HL-60 (cell line): ENCODE measurements around the gene TRIP11.

ENCODE experiments used
- DNase-seq, 2 experiments: peaks; one replicate each; pipeline ENCODE4 v3.0.0-alpha.2; 2010 to 2020; ENCODE audit warnings: low read depth in 1 of 2, low spot score in 1 of 2
- H3K27ac ChIP-seq: fragments of 250-450 bp; sonication (Bioruptor Pico); replicated peaks from 2 replicates; pipeline ENCODE4 v1.5.1; 2020; ENCODE audit warnings: mild to moderate bottlenecking, moderate library complexity
- H3K27me3 ChIP-seq: fragments of 250-450 bp; sonication (Bioruptor Pico); 2 replicates; pipeline ENCODE4 v1.5.1; 2021; ENCODE audit warnings: mild to moderate bottlenecking, moderate library complexity; ENCODE audit not compliant: insufficient read depth, poor library complexity, severe bottlenecking
- H3K4me3 ChIP-seq: replicated peaks from 2 replicates; pipeline ENCODE4 v1.5.1; 2011; ENCODE audit warnings: mild to moderate bottlenecking, control low read depth, low read length; ENCODE audit not compliant: insufficient read depth
- GABPA ChIP-seq: IDR thresholded peaks from 2 replicates; pipeline ENCODE4 v1.6.1; 2012; ENCODE audit warnings: low read depth
- POLR2AphosphoS5 ChIP-seq: IDR thresholded peaks from 2 replicates; pipeline ENCODE4 v1.6.1; 2012; ENCODE audit warnings: low read depth
- SPI1 ChIP-seq: IDR thresholded peaks from 2 replicates; pipeline ENCODE4 v1.6.1; 2012; ENCODE audit warnings: low read depth, mild to moderate bottlenecking, borderline replicate concordance
- TF ChIP-seq, protein P1 (sequence below): IDR thresholded peaks from 2 replicates; pipeline ENCODE4 v1.6.1; 2012; ENCODE audit warnings: low read depth; ENCODE audit not compliant: insufficient replicate concordance
- TF ChIP-seq, protein P2 (sequence below): IDR thresholded peaks from one replicate; pipeline ENCODE4 v1.5.1; 2011; ENCODE audit warnings: low read length, control low read depth, inconsistent platforms; ENCODE audit not compliant: insufficient read depth

TRIP11 gene

DNA sequence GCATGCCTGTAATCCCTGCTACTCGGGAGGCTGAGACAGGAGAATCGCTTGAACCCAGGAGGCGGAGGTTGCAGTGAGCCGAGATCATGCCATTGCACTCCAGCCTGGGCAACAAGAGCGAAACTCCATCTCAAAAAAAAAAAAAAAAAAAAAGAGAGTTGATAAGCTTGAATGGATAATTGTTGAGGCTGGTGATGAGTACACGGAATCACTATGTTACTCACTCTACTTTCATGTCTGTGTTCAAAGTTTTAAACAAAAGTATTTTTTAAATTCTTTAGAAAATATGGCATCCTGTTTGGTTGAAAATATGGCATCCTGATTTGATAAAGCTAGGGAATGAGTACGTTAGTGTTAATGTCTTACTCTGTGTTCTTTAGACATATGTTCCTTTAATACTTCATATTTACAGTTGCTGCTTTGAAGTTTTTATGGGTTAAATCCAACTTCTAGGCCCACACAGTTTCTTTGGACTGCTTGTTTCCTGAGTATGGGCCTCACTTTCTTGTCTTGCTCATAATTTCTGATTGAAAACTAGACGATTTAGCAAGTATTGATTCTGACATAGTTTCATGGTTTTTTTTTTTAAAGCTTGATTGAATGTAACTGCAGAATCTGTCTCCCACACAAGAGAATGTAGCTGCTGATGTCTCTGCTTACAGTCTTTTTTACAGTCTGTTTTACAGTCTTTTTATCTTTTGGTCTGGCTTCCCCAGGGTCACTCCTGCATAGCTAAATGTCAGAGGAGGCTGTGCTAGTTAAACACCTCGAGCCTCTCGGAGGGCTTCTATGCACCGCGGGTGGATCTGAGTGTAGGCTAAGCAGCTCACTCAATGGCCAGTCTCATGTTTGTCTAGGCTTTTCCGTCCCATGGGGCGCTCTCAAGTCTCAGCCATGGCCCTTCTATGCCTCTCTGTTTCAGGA, 78.3 kb downstream of the TRIP11 start:
- no peak for DNase-seq
- TF ChIP-seq SPI1 (no peak), GABPA (no peak), POLR2AphosphoS5 (no peak)
- TF ChIP-seq, protein P1, sequence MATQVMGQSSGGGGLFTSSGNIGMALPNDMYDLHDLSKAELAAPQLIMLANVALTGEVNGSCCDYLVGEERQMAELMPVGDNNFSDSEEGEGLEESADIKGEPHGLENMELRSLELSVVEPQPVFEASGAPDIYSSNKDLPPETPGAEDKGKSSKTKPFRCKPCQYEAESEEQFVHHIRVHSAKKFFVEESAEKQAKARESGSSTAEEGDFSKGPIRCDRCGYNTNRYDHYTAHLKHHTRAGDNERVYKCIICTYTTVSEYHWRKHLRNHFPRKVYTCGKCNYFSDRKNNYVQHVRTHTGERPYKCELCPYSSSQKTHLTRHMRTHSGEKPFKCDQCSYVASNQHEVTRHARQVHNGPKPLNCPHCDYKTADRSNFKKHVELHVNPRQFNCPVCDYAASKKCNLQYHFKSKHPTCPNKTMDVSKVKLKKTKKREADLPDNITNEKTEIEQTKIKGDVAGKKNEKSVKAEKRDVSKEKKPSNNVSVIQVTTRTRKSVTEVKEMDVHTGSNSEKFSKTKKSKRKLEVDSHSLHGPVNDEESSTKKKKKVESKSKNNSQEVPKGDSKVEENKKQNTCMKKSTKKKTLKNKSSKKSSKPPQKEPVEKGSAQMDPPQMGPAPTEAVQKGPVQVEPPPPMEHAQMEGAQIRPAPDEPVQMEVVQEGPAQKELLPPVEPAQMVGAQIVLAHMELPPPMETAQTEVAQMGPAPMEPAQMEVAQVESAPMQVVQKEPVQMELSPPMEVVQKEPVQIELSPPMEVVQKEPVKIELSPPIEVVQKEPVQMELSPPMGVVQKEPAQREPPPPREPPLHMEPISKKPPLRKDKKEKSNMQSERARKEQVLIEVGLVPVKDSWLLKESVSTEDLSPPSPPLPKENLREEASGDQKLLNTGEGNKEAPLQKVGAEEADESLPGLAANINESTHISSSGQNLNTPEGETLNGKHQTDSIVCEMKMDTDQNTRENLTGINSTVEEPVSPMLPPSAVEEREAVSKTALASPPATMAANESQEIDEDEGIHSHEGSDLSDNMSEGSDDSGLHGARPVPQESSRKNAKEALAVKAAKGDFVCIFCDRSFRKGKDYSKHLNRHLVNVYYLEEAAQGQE, result no peak
- TF ChIP-seq, protein P2, sequence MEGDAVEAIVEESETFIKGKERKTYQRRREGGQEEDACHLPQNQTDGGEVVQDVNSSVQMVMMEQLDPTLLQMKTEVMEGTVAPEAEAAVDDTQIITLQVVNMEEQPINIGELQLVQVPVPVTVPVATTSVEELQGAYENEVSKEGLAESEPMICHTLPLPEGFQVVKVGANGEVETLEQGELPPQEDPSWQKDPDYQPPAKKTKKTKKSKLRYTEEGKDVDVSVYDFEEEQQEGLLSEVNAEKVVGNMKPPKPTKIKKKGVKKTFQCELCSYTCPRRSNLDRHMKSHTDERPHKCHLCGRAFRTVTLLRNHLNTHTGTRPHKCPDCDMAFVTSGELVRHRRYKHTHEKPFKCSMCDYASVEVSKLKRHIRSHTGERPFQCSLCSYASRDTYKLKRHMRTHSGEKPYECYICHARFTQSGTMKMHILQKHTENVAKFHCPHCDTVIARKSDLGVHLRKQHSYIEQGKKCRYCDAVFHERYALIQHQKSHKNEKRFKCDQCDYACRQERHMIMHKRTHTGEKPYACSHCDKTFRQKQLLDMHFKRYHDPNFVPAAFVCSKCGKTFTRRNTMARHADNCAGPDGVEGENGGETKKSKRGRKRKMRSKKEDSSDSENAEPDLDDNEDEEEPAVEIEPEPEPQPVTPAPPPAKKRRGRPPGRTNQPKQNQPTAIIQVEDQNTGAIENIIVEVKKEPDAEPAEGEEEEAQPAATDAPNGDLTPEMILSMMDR, result no peak
- Histone ChIP-seq H3K27me3 (no peaks in the 10 kb centered on the region), H3K4me3 (no peak overlapping the region), H3K27ac (no peak overlapping the region)

DNA sequence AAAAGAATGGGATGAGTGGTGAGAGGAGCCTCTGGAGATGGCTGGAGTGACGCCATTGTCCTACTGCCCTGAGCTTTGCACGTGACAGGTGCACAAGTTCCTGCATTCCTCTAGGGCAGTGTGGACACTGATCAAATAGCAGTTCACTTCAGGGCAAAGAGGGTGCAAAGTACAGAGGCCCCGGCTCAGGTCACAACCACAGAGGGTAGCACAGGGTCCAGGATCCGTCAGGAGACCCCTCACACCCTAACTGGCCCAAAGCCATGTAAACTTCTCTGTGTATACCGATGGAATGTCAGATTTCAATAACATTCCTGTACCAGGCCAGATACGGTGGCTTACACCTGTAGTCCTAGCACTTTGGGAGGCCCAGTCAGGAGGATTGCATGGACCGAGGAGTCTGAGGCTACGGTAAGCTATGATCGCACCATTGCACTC, 82.0 kb downstream of the TRIP11 start:
- TF ChIP-seq, protein P2, result no peak
- TF ChIP-seq, protein P1, result no peak
- TF ChIP-seq SPI1 (no peak), POLR2AphosphoS5 (no peak), GABPA (no peak)
- no peak overlapping the region for H3K4me3 ChIP-seq
- H3K27me3 ChIP-seq, result no peaks in the 10 kb centered on the region
- no peak overlapping the region for H3K27ac ChIP-seq
- no peak for DNase-seq

DNA sequence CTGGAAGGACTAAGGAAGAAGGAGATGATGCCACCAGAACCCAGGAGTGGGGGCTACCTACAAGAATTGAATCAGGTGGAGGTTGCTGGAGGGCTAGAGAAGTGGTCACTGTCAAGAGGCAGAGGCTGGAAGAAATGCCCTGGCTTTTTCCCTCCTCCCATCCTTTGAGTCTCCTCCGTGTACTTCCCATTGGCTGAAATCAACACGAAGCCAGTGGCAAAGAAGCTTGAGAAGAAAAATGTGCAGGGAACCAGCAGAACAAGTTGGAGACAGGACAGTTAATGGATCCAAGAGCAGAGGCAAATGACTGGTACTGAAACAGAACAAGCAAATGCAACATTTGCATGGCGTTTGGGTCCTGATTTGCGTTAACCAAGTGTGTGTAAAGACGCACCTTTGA, 83.2 kb downstream of the TRIP11 start:
- no peak for DNase-seq
- TF ChIP-seq, protein P1, result no peak
- TF ChIP-seq GABPA, result no peak
- TF ChIP-seq SPI1, result no peak
- TF ChIP-seq POLR2AphosphoS5, result no peak
- TF ChIP-seq, protein P2, result no peak
- H3K27me3 ChIP-seq, result no peaks in the 10 kb centered on the region
- no peak overlapping the region for H3K27ac ChIP-seq
- no peak overlapping the region for H3K4me3 ChIP-seq
